Measurements from ENCODE around the gene GPR25. TPM values are rescaled to one million over a fixed set of nuclear protein-coding genes. Genes with fewer than 3 reads are reported as not detected.
"Not testable (repeated sequence)": the region's sequence is repeated elsewhere in the genome, so short reads cannot be mapped to it uniquely, and the experiment has no call there.

GPR25 gene
- total RNA-seq, 4 donors from 2014 or later: not detected

DNA sequence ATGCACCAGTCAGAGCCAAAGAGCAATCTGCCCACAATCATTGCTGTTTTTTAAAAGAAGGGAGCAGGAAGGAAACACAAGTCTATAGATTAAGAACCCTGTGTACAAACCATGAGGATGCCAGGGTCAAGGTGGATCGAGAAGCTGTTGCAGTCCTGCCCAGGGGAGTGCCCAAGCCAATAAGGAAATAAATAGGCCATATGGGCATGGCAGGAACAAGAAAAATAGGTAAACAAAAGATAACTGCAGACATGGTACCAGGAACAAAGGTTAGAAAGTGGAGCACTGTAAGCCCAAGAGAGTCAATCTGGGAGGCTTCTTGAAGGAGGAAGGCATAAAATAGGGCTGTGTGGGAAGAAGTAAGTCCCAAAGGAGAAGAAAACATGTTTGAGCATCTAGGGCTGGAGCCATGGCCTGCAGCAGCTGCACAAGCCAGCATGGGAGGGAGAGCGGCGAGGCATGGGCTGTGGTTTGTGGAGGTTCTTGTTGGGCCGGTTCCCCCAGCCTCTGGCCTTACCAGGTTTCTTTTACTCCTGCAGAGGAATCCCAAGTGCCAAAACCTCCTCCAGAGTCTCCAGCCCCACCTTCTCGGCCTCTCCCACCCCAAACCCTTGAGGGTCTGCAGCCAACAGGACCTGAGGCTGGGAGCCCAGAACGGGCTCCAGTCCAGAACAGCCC is 35.5 kb downstream of the GPR25 start:
- TF ChIP-seq EP300 (IDR thresholded peaks at IDR 0.05): no peak
- TF ChIP-seq POLR2A (IDR thresholded peaks at IDR 0.05): no peak
- no peak for TF ChIP-seq POLR2AphosphoS5 (IDR thresholded peaks at IDR 0.05)
- TF ChIP-seq, protein P1, sequence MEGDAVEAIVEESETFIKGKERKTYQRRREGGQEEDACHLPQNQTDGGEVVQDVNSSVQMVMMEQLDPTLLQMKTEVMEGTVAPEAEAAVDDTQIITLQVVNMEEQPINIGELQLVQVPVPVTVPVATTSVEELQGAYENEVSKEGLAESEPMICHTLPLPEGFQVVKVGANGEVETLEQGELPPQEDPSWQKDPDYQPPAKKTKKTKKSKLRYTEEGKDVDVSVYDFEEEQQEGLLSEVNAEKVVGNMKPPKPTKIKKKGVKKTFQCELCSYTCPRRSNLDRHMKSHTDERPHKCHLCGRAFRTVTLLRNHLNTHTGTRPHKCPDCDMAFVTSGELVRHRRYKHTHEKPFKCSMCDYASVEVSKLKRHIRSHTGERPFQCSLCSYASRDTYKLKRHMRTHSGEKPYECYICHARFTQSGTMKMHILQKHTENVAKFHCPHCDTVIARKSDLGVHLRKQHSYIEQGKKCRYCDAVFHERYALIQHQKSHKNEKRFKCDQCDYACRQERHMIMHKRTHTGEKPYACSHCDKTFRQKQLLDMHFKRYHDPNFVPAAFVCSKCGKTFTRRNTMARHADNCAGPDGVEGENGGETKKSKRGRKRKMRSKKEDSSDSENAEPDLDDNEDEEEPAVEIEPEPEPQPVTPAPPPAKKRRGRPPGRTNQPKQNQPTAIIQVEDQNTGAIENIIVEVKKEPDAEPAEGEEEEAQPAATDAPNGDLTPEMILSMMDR (IDR thresholded peaks at IDR 0.05): no peak
- Histone ChIP-seq H3K9me3 (no peaks in the 10 kb centered on the region), H3K4me3 (no peak overlapping the region), H3K36me3 (no peaks in the 10 kb centered on the region), H3K4me1 (no peaks in the 10 kb centered on the region), H3K27me3 (peaks cover 5% of the 10 kb centered on the region), H3K27ac (no peak overlapping the region)
- ATAC-seq: no peak
- WGBS, 2 donors (ENCODE audit: low coverage in 1 of 2): 86 to 100% methylated on average over 2 to 4 of the region's 6 CpGs

DNA sequence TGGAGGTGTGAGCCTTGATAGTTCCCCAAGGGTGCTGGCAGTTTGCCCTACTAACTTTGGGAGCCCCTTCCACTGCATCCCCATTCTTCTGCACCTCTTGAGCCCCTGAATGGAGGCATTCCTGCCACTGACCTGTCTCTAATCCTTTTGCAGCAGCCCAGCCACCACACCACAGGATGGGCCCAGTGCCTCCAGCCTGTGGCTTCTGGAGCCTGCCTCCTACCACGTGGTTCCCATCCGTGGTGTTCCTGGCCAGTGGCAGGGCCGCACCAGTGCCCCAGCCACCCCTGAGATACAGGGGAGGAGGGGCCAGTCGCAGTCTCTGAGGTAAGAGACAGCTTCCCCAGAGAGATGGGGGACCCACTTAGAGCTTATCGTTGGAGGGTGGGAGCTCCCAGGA is 36.3 kb downstream of the GPR25 start:
- Histone ChIP-seq H3K4me1 (no peaks in the 10 kb centered on the region), H3K9me3 (no peaks in the 10 kb centered on the region), H3K4me3 (no peak overlapping the region), H3K27me3 (peaks cover 5% of the 10 kb centered on the region), H3K36me3 (no peaks in the 10 kb centered on the region), H3K27ac (no peak overlapping the region)
- TF ChIP-seq EP300 (IDR thresholded peaks at IDR 0.05): no peak
- TF ChIP-seq POLR2A (IDR thresholded peaks at IDR 0.05): no peak
- TF ChIP-seq, protein P1 (IDR thresholded peaks at IDR 0.05): no peak
- TF ChIP-seq POLR2AphosphoS5 (IDR thresholded peaks at IDR 0.05): no peak
- ATAC-seq: no peak
- no CpG with 5 or more reads among the region's 5 CpGs for WGBS, 2 donors (ENCODE audit: low coverage in 1 of 2)

DNA sequence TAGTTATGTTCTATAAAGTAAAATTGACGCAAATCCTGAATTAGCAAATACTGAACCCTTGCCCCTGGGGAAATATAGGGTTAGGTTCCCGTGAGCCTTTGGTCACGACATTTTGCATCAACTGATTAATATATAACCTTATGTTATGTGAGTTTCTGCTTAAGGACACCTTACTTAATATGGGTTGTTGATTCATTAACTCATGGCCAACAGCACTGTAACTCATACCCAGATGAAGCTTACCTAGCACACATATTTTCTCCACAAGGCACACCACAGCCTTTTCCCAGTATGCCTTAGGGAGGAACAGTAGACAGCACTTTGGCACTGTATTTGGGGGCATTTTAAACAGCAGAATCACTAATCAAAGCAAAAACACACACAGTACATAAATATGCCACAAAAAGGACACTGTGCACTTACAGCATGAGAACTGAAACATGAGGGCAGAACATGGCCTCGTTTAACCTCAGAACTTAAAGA is 37.0 kb downstream of the GPR25 start:
- H3K9me3 ChIP-seq: no peaks in the 10 kb centered on the region
- ATAC-seq: no peak
- no peak overlapping the region for H3K27ac ChIP-seq
- H3K36me3 ChIP-seq: no peaks in the 10 kb centered on the region
- WGBS, 2 donors (ENCODE audit: low coverage in 1 of 2): 82 to 86% methylated on average over 4 of the region's 4 CpGs
- no peak overlapping the region for H3K4me3 ChIP-seq
- TF ChIP-seq, protein P1 (IDR thresholded peaks at IDR 0.05): no peak
- TF ChIP-seq POLR2A (IDR thresholded peaks at IDR 0.05) (no peak), POLR2AphosphoS5 (IDR thresholded peaks at IDR 0.05) (no peak)
- no peaks in the 10 kb centered on the region for H3K4me1 ChIP-seq
- peaks cover 5% of the 10 kb centered on the region for H3K27me3 ChIP-seq

DNA sequence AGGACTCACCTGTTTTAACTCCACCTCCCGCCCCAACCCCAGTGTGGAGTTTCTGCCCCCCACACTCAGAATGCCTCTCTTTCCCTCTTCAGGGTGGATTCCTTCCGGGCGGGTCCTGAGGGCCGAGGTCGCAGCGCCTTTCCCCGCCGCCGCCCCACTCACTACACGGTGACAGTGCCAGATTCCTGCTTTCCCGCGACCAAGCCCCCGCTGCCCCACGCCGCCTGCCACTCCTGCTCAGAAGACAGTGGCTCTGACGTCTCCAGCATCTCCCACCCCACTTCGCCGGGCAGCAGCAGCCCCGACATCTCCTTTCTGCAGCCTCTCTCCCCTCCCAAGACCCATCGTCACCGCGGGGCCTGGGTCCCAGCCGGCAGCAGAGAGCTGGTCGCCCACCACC is 38.6 kb downstream of the GPR25 start:
- ATAC-seq: no peak
- WGBS, 2 donors (ENCODE audit: low coverage in 1 of 2): 88 to 93% methylated on average over 2 to 12 of the region's 24 CpGs
- H3K27ac ChIP-seq: no peak overlapping the region
- no peaks in the 10 kb centered on the region for H3K36me3 ChIP-seq
- no peaks in the 10 kb centered on the region for H3K9me3 ChIP-seq
- TF ChIP-seq, protein P1 (IDR thresholded peaks at IDR 0.05): no peak
- TF ChIP-seq EP300 (IDR thresholded peaks at IDR 0.05): no peak
- no peak for TF ChIP-seq POLR2AphosphoS5 (IDR thresholded peaks at IDR 0.05)
- no peak for TF ChIP-seq POLR2A (IDR thresholded peaks at IDR 0.05)
- H3K27me3 ChIP-seq: peaks cover 12% of the 10 kb centered on the region
- no peak overlapping the region for H3K4me3 ChIP-seq
- no peaks in the 10 kb centered on the region for H3K4me1 ChIP-seq

DNA sequence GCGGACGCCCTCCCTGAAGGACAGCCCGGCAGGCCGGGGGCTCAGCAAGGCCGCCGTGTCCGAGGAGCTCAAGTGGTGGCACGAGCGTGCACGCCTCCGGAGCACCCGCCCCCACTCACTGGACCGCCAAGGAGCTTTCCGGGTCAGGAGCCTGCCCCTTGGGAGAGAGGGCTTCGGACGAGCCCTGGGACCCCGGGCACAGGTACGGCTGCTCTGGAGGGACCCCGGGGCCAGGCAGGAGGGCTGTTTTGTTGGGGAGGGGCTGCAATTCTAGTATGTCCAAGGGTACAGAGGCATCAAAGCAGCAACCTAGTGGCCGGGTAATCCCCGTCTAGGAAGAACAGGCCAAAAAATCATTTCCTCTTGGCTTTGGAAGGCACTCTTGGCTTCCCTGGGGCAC is 39.2 kb downstream of the GPR25 start:
- not testable (repeated sequence) for ATAC-seq, H3K27ac ChIP-seq, H3K9me3 ChIP-seq, H3K4me3 ChIP-seq, H3K4me1 ChIP-seq, H3K36me3 ChIP-seq
- H3K27me3 ChIP-seq: peaks cover 13% of the 10 kb centered on the region
- 70% methylated on average over 2 of the region's 21 CpGs; no CpG with 5 or more reads in 1 of the 2 donors for WGBS, 2 donors (ENCODE audit: low coverage in 1 of 2)
